Testis (tissue), 3 donors: ENCODE results near the gene CCDC158. TPM values are rescaled to one million over a fixed set of nuclear protein-coding genes. Genes with fewer than 3 reads are reported as not detected.

Experiments
- DNase-seq: peaks from one replicate; pipeline ENCODE4 v3.0.0-alpha.2; 2019
- H3K27ac ChIP-seq, 2 donors: fragments of 200-600 bp; sonication (generic); one replicate each; pipeline ENCODE4 v1.5.1; 2019
- H3K27me3 ChIP-seq: fragments of 200-600 bp; sonication (generic); one replicate; pipeline ENCODE4 v1.5.1; 2019
- H3K36me3 ChIP-seq: fragments of 200-600 bp; sonication (generic); one replicate; pipeline ENCODE4 v1.5.1; 2017; ENCODE audit warnings: low read depth; ENCODE audit errors: missing control alignments
- H3K4me1 ChIP-seq: fragments of 200-600 bp; sonication (generic); one replicate; pipeline ENCODE4 v1.5.1; 2019
- H3K4me3 ChIP-seq, 2 donors: fragments of 200-600 bp; sonication (generic); one replicate each; pipeline ENCODE4 v1.5.1; 2017 to 2019
- H3K9me3 ChIP-seq: fragments of 200-600 bp; sonication (generic); one replicate; pipeline ENCODE4 v1.5.1; 2017
- CTCF ChIP-seq, 3 experiments: fragments of 450-650 bp in 2 of 3; fragments of 200-600 bp in 1 of 3; sonication (generic) in 1 of 3; IDR thresholded peaks; one replicate each; pipeline ENCODE4 v1.5.1; 2016 to 2019; ENCODE audit warnings: antibody characterized with exemption in 3 of 3, mild to moderate bottlenecking in 2 of 3, moderate library complexity in 1 of 3
- POLR2A ChIP-seq: fragments of 450-650 bp; IDR thresholded peaks from one replicate; pipeline ENCODE4 v1.6.1; 2017; ENCODE audit warnings: antibody characterized with exemption, mild to moderate bottlenecking, moderate library complexity
- WGBS, 2 donors: methylation state at CpG; one replicate each; pipeline ENCODE4 v1.1.5; 2018; 5-methylcytosine and 5-hydroxymethylcytosine counted together
- intact Hi-C: fragments of 100-400 bp; cut with DNase I; formaldehyde crosslinking; loops from one replicate; pipeline ENCODE4 v1.15.1; 2023; ENCODE audit warnings: low total_unique reads
- polyA plus RNA-seq: library from polyadenylated mRNA; stranded (reverse); fragments of 350-450 nt; fragmentation: Illumina TruSeq; extraction: RNeasy Lipid Tissue Mini Kit (QIAGEN cat#74804); gene quantifications from one replicate; pipeline ENCODE4 v1.2.3, GENCODE V29; 2014; ENCODE audit warnings: low read depth, low replicate concordance; ENCODE audit not compliant: insufficient read depth
- total RNA-seq, 2 donors: library from RNA; depleted of rRNA; stranded (reverse); fragments of >200 nt; gene quantifications; one replicate each; pipeline ENCODE4 v1.2.3, GENCODE V29; 2016

The CCDC158 gene
- total and polyA plus RNA-seq, 3 donors from 2014 or later = 20.0 to 51.9 (median 39.2) TPM

DNA sequence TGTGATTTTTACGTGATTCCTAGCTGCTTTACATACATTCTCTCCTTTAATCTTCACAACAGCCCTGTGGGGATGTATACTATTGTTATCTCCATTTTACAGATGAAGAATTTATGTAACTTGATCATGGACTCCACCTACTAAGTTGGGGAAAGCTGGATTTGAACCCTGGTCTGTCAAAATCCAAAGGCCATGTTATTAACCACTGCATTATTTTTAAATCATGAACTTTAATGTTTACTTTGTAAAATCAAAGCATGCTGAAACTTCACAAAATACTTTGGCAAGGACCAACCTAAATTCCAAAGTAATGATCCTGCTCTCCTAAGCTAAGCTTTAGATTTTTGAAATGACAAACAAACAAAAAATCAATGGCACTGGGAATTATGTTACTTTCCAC, 143.3 kb downstream of the CCDC158 start:
- TF ChIP-seq CTCF (IDR thresholded peaks at IDR 0.05) = no peak
- TF ChIP-seq POLR2A = no peak
- intact Hi-C loops = no loop called here
- H3K27me3 ChIP-seq = no peaks in the 10 kb centered on the region
- H3K36me3 ChIP-seq = no peaks in the 10 kb centered on the region
- no peak for DNase-seq
- no peak overlapping the region for H3K27ac ChIP-seq
- H3K4me3 ChIP-seq = no peak overlapping the region
- no peaks in the 10 kb centered on the region for H3K4me1 ChIP-seq
- no peaks in the 10 kb centered on the region for H3K9me3 ChIP-seq
- WGBS, 2 donors = 94 to 95% methylated on average over 1 of the region's 1 CpG

DNA sequence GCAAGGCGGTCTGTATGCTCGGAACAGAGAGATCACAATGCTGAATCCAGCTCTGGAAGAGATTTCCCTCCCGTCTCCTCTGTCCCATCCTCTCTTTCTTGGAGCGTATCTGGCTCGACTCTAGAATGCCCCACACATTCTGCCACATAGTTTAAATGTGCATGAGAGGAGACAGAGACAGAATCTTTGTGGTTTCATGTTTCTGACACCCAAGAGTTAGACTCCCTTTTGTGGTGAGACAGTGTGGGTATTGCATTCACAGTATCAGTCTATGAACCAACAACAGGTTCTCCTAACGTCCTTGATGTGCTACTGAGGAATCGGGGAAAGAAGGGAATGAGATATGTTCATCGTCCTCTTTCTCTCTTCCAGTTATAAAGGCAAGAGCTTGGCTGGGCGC, 144.1 kb downstream of the CCDC158 start:
- H3K36me3 ChIP-seq = no peaks in the 10 kb centered on the region
- WGBS, 2 donors = 91% methylated on average over 9 of the region's 9 CpGs

DNA sequence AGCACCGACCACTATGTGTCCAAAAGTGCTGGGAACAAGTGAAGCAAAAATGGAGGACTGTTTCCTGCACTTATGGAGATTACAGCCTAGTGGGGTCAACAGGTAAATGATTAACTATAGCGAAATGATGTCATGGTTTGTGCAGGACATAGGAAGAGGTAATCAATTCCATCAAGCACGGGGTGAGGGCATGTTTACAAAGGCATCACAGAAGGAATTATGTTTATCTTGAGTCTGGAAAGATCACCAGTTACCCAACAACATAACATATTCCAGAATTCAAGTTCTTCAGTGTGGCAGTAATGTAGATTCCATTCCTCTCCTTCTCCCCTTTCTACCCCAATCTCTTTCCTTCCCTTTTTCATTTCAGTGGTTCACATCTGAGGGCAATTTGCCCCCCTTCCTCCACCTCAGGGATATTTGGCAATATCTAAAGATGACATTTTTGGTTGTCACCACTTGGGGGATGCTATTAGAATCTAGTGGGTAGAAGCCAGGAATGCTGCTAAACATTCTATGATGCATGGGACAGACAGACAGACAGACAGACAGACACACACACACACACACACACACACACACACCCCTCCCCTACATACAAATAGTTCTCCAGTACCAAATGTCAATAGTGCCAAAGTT, 145.3 kb downstream of the CCDC158 start:
- Histone ChIP-seq H3K36me3 (no peaks in the 10 kb centered on the region), H3K4me3 (no peak overlapping the region), H3K4me1 (no peaks in the 10 kb centered on the region), H3K27ac (no peak overlapping the region), H3K27me3 (no peaks in the 10 kb centered on the region), H3K9me3 (no peaks in the 10 kb centered on the region)
- WGBS, 2 donors = 81 to 83% methylated on average over 3 of the region's 3 CpGs
- intact Hi-C loops = no loop called here
- TF ChIP-seq CTCF (IDR thresholded peaks at IDR 0.05) (no peak), POLR2A (no peak)
- no peak for DNase-seq

More for the DNA sequence above, 144.1 kb downstream of the CCDC158 start:
- no peaks in the 10 kb centered on the region for H3K9me3 ChIP-seq
- intact Hi-C loops = no loop called here
- no peak overlapping the region for H3K4me3 ChIP-seq
- no peaks in the 10 kb centered on the region for H3K27me3 ChIP-seq
- no peak for TF ChIP-seq POLR2A
- TF ChIP-seq CTCF (IDR thresholded peaks at IDR 0.05) = no peak
- H3K27ac ChIP-seq = no peak overlapping the region
- DNase-seq = no peak
- no peaks in the 10 kb centered on the region for H3K4me1 ChIP-seq

DNA sequence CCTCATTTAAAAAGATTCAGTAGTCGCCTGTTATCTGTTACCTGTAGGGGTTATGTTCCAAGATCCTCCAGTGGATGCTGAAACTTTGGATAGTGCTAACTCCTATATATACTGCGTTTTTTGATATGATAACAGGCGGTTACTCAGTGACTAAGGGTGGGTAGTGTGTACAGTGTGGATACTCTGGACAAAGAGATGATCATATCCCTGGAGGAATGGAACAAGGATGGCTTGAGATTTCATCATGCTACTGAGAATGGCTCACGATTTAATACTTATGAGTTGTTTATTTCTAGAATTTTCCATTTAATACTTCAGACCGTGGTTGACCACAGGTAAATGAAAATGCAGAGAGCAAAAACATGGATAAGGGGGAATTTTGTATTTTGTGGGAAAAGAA, 147.9 kb downstream of the CCDC158 start:
- Histone ChIP-seq H3K9me3 (no peaks in the 10 kb centered on the region), H3K4me1 (no peaks in the 10 kb centered on the region), H3K36me3 (no peaks in the 10 kb centered on the region), H3K4me3 (no peak overlapping the region), H3K27ac (no peak overlapping the region), H3K27me3 (no peaks in the 10 kb centered on the region)
- intact Hi-C loops = no loop called here
- DNase-seq = no peak
- 73 to 82% methylated on average over 5 of the region's 5 CpGs for WGBS, 2 donors
- TF ChIP-seq CTCF (IDR thresholded peaks at IDR 0.05) (no peak), POLR2A (no peak)

GRCh38 chr4:76272582-76272981, 148.4 kb downstream of the CCDC158 start:
- no peaks in the 10 kb centered on the region for H3K4me1 ChIP-seq
- no peak overlapping the region for H3K4me3 ChIP-seq
- WGBS, 2 donors = 0 to 38% methylated on average over 1 of the region's 1 CpG
- H3K9me3 ChIP-seq = no peaks in the 10 kb centered on the region
- no peak for DNase-seq
- H3K27ac ChIP-seq = no peak overlapping the region
- no peaks in the 10 kb centered on the region for H3K36me3 ChIP-seq
- intact Hi-C loops = no loop called here
- TF ChIP-seq POLR2A (no peak), CTCF (IDR thresholded peaks at IDR 0.05) (no peak)
- no peaks in the 10 kb centered on the region for H3K27me3 ChIP-seq
